Heart left ventricle (tissue), 16 donors: Measurements from ENCODE around the gene PLB1. TPM values are rescaled to one million over a fixed set of nuclear protein-coding genes. Genes with fewer than 3 reads are reported as not detected.

Experiments used
- ATAC-seq, 4 donors: fragments of 200-7000 bp; cut with Tn5 transposase; one replicate each; pipeline ENCODE4 v1.9.1; 2020 to 2022; ENCODE audit warnings: moderate library complexity in 4 of 4, mild to moderate bottlenecking in 3 of 4, moderate number of reproducible peaks in 1 of 4
- DNase-seq, 5 donors: peaks; one replicate each; pipeline ENCODE4 v3.0.0-alpha.2; 2020
- H3K27ac ChIP-seq, 12 donors: fragments of 200-600 bp; sonication (generic) in 4 of 12; one replicate each; pipeline versions ENCODE4 v1.5.0 to v1.8.0; 2016 to 2022; ENCODE audit warnings: mild to moderate bottlenecking in 2 of 12
- H3K27me3 ChIP-seq, 9 donors: fragments of 200-600 bp; sonication (generic) in 2 of 9; one replicate each; pipeline versions ENCODE4 v1.5.1 to v1.8.0; 2016 to 2022; ENCODE audit warnings: mild to moderate bottlenecking in 3 of 9
- H3K36me3 ChIP-seq, 9 donors: fragments of 200-600 bp; sonication (generic) in 2 of 9; one replicate each; pipeline versions ENCODE4 v1.5.0 to v1.8.0; 2018 to 2022; ENCODE audit warnings: mild to moderate bottlenecking in 2 of 9
- H3K4me1 ChIP-seq, 12 donors: fragments of 200-600 bp; sonication (generic) in 4 of 12; one replicate each; pipeline versions ENCODE4 v1.5.0 to v1.8.0; 2016 to 2022; ENCODE audit warnings: mild to moderate bottlenecking in 3 of 12
- H3K4me3 ChIP-seq, 12 donors: fragments of 200-600 bp; sonication (generic) in 4 of 12; one replicate each; pipeline versions ENCODE4 v1.5.0 to v1.8.0; 2017 to 2022; ENCODE audit warnings: mild to moderate bottlenecking in 9 of 12, moderate library complexity in 4 of 12
- H3K9me3 ChIP-seq, 12 donors: fragments of 200-600 bp; sonication (generic) in 4 of 12; one replicate each; pipeline versions ENCODE4 v1.5.0 to v1.8.0; 2016 to 2022; ENCODE audit warnings: mild to moderate bottlenecking in 1 of 12
- POLR2A ChIP-seq, 2 donors: fragments of 450-650 bp; IDR thresholded peaks; one replicate each; pipeline ENCODE4 v1.6.1; 2017; ENCODE audit warnings: antibody characterized with exemption in 2 of 2, mild to moderate bottlenecking in 2 of 2, moderate library complexity in 2 of 2
- WGBS, 4 donors: extraction: QIAGEN DNeasy Blood & Tissue Kit in 2 of 4; methylation state at CpG; one replicate each; pipeline versions ENCODE4 v1.1.5 to v1.1.7; 2013 to 2018; 5-methylcytosine and 5-hydroxymethylcytosine counted together
- intact Hi-C, 10 donors: fragments of 100-400 bp; cut with DNase I; formaldehyde crosslinking; loops; one replicate each; pipeline versions ENCODE4 v1.11.1 to v1.14.2; 2022
- polyA plus RNA-seq, 2 donors: library from polyadenylated mRNA; stranded (reverse); fragments of 200-250 nt; gene quantifications; one replicate each; pipeline ENCODE4 v1.2.3, GENCODE V29; 2013
- total RNA-seq, 9 donors: library from RNA; depleted of rRNA in 2 of 9; stranded (reverse); fragments of >200 nt in 2 of 9; fragmentation: NEBNext Ultra II Directional in 3 of 9; extraction: Animal tissue kit (Norgen Biotek cat#: 25700) in 3 of 9; gene quantifications; one replicate each; pipeline versions ENCODE4 v1.1.0 to v1.2.4, GENCODE V29; 2016 to 2023
- TF ChIP-seq, protein P1 (sequence below), 12 donors: fragments of 200-600 bp; sonication (generic) in 4 of 12; IDR thresholded peaks; one replicate each; pipeline versions ENCODE4 v1.5.0 to v1.8.0; 2018 to 2022; ENCODE audit warnings: antibody characterized with exemption in 12 of 12, mild to moderate bottlenecking in 5 of 12
- donor health status: ischemic (EF 13 %, LVEDD 7.1; RV severe dilation, severe dysfunction).
- donor health status: healthy with polysubstance abuse.
- donor health status: DM: no; HTN: yes; CAD: no.
- donor health status: DM: no; HTN: no; CAD: no.
- donor health status: ischemic (EF 25% LVEDD 6.9; RV normal size, moderate dysfunction).
- donor health status: ischemic (EF 25% LVEDD 5.7; RV mildly dilated, moderate dysfunction).
- donor health status: healthy.
- donor health status: DM: yes; HTN: yes; CAD: no.
- donor health status: ischemic (EF 35%, LVEDD 5.7; RV mildly dilated, moderate dysfunction).
- donor health status: nonischemic (EF 11% LVEDD 7.7; RV severe dilation, severe dysfunction).
- donor health status: DM: yes; HTN: yes; CAD: no.
- donor health status: PGD.
- donor health status: ischemic (EF 29% LVEDD 5.4; RV normal size, mild dysfunction).
- donor health status: nonischemic (EF 23%, LVEDD 6.1; RV moderate dilation, normal function).

PLB1 gene
- total and polyA plus RNA-seq, 11 donors, result 0.35 to 5.5 (median 1.3) TPM

DNA sequence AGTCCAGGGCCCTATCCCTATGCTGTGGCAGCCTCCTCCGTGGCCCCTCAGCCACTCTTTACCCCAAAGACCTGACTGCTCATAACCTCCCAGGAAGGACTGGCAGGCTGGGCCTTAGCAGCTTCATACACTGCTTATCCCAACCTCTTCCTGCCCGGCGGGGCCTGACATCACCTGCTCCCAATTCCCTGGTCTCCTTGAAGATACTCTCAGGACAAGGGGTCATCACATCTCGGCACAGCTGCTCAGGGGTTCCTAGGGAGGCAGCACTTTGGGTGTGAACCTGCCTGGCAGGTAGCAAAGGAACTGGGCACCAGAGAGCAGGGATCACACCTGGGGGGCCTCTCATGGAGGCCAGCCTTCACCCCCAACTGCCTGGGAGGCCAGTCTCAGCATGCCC, 68.5 kb downstream of the PLB1 start:
- Histone ChIP-seq H3K4me1 (peaks cover 0 to 10% (median 0%) of the 10 kb centered on the region in 12 donors), H3K27ac (no peak overlapping the region), H3K9me3 (no peaks in the 10 kb centered on the region), H3K36me3 (no peaks in the 10 kb centered on the region), H3K27me3 (no peaks in the 10 kb centered on the region), H3K4me3 (no peak overlapping the region)
- TF ChIP-seq POLR2A (IDR thresholded peaks at IDR 0.05), result no peak
- TF ChIP-seq, protein P1, sequence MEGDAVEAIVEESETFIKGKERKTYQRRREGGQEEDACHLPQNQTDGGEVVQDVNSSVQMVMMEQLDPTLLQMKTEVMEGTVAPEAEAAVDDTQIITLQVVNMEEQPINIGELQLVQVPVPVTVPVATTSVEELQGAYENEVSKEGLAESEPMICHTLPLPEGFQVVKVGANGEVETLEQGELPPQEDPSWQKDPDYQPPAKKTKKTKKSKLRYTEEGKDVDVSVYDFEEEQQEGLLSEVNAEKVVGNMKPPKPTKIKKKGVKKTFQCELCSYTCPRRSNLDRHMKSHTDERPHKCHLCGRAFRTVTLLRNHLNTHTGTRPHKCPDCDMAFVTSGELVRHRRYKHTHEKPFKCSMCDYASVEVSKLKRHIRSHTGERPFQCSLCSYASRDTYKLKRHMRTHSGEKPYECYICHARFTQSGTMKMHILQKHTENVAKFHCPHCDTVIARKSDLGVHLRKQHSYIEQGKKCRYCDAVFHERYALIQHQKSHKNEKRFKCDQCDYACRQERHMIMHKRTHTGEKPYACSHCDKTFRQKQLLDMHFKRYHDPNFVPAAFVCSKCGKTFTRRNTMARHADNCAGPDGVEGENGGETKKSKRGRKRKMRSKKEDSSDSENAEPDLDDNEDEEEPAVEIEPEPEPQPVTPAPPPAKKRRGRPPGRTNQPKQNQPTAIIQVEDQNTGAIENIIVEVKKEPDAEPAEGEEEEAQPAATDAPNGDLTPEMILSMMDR (IDR thresholded peaks at IDR 0.05), result no peak
- no peak for DNase-seq
- intact Hi-C loops, result loop anchor here in 3 of 10 donors (10.0 kb wide), 3 partner anchors 190 to 390 kb away; partner anchors contain the start of genes PPP1CB (in 1 of the 3) and WDR43 (in 1 of the 3)
- 89 to 94% (median 92%) methylated on average over 3 to 4 of the region's 4 CpGs for WGBS, 4 donors
- no peak for ATAC-seq

DNA sequence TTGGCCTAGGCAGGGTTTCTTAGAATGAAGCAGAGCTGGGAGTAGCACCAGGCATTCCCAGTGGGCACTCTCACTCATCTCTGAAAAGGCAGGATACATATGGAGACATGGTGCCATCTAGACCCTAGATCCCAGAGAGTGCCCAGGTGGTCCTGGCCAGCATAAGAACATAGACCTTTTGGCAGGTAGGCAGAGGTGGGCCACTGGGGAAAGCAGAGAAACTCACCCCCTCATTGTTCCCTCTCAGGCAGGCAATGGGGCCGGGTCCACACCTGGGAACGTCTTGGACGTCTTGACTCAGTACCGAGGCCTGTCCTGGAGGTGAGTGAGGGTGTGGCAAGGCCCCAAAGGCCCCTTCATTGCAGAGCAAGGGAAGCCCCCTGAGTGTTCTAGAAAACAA, 69.2 kb downstream of the PLB1 start:
- Histone ChIP-seq H3K4me3 (no peak overlapping the region), H3K36me3 (no peaks in the 10 kb centered on the region), H3K4me1 (peaks cover 0 to 10% (median 0%) of the 10 kb centered on the region in 12 donors), H3K27ac (no peak overlapping the region), H3K27me3 (no peaks in the 10 kb centered on the region), H3K9me3 (no peaks in the 10 kb centered on the region)
- no peak for DNase-seq
- intact Hi-C loops, result loop anchor here in 4 of 10 donors (5.0 to 10.0 kb wide), 4 partner anchors 187 to 390 kb away; partner anchors contain the start of genes PPP1CB (in 3 of the 4) and WDR43 (in 1 of the 4)
- 85 to 94% (median 91%) methylated on average over 4 of the region's 4 CpGs for WGBS, 4 donors
- TF ChIP-seq, protein P1 (IDR thresholded peaks at IDR 0.05), result no peak
- no peak for TF ChIP-seq POLR2A (IDR thresholded peaks at IDR 0.05)
- no peak for ATAC-seq

DNA sequence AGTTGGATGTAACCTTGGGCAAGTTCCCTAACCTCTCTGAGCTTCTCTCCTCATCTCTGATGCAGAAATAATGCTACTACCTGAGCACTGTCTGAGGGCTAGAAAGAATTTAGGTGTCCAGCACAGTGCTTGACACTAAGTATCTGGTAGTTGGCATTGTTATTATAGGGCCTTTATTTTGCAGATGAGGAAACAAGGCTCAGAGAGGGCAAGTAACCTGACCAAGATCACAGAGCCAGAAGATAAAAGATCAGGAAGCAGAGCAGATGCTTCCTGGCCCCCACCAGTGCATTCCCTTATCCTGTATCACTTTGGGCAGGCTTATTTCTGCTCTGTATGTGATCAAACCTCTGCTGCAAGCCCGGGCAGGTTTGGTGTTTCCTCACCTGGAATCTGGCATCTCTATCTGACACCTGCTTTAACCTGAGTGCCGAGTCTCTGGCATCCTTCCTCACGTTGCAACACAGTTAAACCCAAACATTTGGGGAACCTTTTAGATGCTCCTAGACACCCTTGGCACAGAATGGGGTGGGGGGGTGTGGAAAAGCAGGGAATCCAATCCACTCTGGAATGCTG, 69.9 kb downstream of the PLB1 start:
- intact Hi-C loops, result loop anchor here in 5 of 10 donors (2.0 to 10.0 kb wide), 6 partner anchors 29 to 389 kb away; partner anchors contain the start of genes PPP1CB (in 3 of the 5) and WDR43 (in 1 of the 5)
- no peak for DNase-seq
- Histone ChIP-seq H3K36me3 (no peaks in the 10 kb centered on the region), H3K4me3 (peak overlapping the region in 4 of 12 donors; percentile 58 to 69 (median 62)), H3K27me3 (no peaks in the 10 kb centered on the region), H3K9me3 (no peaks in the 10 kb centered on the region), H3K4me1 (peaks cover 0 to 10% (median 0%) of the 10 kb centered on the region in 12 donors), H3K27ac (no peak overlapping the region)
- 52 to 72% (median 60%) methylated on average over 3 of the region's 3 CpGs for WGBS, 4 donors
- no peak for ATAC-seq
- TF ChIP-seq, protein P1 (IDR thresholded peaks at IDR 0.05), result no peak
- no peak for TF ChIP-seq POLR2A (IDR thresholded peaks at IDR 0.05)

DNA sequence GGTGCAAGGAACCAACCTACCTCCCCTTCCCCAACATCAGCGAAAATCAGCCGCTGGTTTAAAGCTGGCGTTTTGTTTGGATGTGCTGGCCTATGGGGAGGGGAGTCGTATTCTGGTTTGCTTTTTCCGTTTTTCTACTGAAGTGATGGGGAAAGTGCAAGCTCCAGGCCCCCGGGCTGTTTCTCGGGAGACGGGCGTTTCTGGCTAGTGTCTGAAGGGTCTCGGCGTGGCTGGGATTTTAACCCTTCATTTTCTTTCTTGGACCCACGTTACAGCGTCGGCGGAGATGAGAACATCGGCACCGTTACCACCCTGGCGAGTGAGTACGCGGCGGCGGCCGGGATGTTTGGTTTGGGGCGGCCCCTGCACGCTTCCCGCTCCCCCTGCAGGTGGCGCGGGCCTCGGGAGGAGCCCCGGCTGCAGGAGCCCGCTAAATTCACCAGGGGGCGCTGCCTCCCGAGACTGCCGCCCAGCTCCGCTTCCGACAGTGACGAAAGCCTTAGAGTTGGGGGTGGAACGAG, 70.7 kb downstream of the PLB1 start:
- Histone ChIP-seq H3K4me3 (peak overlapping the region; percentile 21 to 69 (median 61)), H3K36me3 (no peaks in the 10 kb centered on the region), H3K4me1 (peaks cover 0 to 10% (median 0%) of the 10 kb centered on the region in 12 donors), H3K27me3 (no peaks in the 10 kb centered on the region), H3K9me3 (peaks cover 0 to 6% (median 0%) of the 10 kb centered on the region in 12 donors), H3K27ac (peak overlapping the region in 11 of 12 donors; percentile 11 to 77 (median 47))
- DNase-seq, result peak; percentile 85 to 94 (median 87)
- peak; percentile 85 to 96 (median 95) for ATAC-seq
- TF ChIP-seq POLR2A (IDR thresholded peaks at IDR 0.05), result peak in 1 of 2 donors; percentile 26
- TF ChIP-seq, protein P1 (IDR thresholded peaks at IDR 0.05), result peak; percentile 98 to 100 (median 99)
- intact Hi-C loops, result loop anchor here in 5 of 10 donors (1.0 to 10.0 kb wide), 8 partner anchors 17 to 388 kb away; partner anchors contain the start of genes PPP1CB (in 3 of the 5) and WDR43 (in 1 of the 5)
- 1 to 2% (median 1%) methylated on average over 38 of the region's 38 CpGs for WGBS, 4 donors
